NCI-H187 treated with DMSO at 0.1 percent for 48 hours (cell line): ENCODE data around the gene LAPTM5.
"Not testable (repeated sequence)": the region's sequence is repeated elsewhere in the genome, so short reads cannot be mapped to it uniquely, and the experiment has no call there.

Experiments
- DNase-seq: peaks from one replicate; lab custom pipeline; 2025; lab: John Stamatoyannopoulos, UW

LAPTM5 gene

DNA sequence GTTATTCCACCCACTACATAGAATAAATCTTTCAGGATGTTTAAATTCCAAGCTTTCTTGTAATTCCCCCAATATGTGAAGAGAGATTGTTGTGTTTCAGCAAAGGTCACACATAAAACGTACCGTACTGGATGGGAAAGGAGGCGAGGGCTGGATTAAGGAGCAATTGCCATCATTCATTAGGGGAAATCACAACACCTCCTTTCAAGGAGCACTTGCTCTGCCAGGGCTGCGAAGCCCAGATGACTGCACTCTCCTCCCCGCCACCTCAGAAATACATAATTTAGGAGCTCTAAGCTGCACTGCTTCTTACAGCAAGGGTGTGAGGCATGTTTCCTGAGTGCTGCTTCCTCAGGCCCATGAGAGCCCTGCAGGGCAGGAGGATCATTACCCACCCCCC, 63.8 kb downstream of the LAPTM5 start:
- DNase-seq, result no peak

DNA sequence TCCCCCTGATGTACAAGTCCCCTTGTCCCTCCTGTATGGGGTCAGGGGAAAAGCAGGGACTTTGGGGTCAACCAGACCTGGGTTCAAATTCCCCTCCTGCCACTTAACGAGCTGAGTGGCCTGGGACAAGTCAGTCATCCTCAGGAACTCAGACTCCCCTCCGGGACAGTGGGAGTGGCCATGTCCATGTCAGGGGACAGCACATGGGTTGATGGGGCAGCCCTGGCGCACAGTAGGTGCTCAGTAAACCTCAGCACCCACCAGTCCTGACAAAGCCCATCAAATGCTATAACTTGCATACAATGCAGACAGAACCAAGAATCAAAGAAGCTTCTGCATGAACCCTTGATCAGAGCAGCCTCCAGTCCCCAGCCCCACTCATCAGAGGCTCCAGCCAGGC, 64.2 kb downstream of the LAPTM5 start:
- no peak for DNase-seq

GRCh38 chr1:30692948-30693301, 64.6 kb downstream of the LAPTM5 start:
- no peak for DNase-seq

DNA sequence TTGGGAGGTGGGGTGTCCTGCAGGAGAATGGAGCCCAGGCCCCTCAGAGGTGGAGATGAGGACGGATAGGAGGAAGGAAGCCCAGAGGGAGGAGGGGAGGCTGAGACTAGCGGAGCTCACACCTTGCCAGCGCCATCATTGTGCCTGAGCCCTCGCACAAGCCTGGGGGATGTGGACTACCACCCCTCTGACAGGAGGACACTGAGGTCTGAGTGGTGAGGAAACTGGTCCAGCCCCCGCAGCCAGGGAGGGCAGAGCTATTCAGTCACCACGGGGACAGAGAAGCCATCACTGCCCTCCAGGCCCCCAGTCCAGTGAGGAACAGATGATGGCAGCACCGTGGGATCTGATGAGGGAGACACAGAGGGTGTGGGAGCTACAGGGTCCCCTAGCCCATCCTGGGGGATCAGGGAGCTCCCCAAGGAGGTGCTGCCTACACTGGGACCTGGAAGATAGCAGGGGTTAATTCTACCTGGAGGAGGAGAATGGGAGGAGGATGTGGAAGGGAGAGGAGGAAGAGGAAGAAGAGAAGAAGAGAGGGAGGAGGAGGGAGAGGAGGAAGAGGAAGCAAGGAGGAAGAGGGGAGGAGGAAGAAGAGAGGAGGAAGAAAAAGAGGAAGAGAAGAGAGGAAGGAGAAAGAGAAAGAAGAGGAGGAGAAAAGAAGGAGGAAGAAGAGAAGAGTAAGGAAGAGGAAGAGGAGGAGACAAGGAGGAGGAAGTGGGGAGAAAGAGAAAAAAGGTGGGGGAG, 65.2 kb downstream of the LAPTM5 start:
- no peak for DNase-seq

DNA sequence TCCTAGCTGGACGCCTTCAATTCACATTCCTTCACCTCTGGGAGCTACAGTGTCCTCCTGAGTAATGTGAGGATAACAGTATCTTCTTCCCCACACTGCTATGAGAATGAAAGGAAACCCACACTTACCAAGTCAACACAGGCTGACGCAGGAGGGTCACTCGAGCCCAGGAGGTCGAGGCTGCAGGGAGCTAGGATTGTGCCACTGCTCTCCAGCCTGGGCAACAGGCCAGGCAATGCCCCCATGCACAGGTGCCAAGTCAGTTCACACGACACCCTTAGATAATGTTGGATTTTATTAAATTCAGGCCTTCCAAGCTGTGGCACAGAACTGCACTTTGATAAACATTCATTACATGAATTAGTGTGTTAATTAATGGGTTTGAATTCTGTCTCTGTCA, 66.1 kb downstream of the LAPTM5 start:
- DNase-seq, result no peak

DNA sequence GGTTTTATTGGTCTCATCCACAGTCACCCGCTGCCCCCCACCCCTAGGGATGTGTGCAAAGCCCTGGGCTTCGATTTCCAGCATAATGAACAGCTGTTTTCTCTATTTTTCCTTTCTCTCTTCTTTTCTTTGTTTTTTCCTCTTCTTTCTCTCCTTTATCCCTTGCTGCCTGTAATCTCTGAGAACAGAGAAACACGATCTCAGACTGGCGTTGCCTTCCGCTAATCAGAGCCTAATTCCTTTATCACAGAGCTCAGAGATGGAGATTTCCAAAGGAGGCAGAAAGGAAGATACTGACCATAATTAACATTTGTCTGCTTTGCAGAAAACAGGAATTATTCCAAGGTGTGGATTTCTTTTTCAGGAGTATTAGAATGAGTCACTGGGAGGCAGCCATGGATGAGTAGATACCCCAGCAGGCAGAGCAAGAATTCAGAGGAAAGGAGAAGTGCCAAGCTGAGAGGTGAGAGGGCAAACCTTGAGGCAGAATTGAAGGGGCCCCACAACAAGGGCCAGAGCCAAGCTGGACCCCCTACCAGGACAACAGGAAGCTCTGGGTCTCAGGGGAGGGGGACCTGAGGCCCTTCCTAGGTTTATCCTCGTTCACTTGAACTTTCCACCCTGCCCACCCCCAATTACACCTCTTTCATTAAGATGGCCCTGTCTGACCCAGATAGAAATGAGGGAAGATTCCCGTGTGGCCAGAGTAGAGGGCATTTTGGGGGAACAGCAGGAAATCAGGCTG, 67.5 kb downstream of the LAPTM5 start:
- no peak for DNase-seq

GRCh38 chr1:30688920-30689794, 68.4 kb downstream of the LAPTM5 start:
- DNase-seq, result no peak

DNA sequence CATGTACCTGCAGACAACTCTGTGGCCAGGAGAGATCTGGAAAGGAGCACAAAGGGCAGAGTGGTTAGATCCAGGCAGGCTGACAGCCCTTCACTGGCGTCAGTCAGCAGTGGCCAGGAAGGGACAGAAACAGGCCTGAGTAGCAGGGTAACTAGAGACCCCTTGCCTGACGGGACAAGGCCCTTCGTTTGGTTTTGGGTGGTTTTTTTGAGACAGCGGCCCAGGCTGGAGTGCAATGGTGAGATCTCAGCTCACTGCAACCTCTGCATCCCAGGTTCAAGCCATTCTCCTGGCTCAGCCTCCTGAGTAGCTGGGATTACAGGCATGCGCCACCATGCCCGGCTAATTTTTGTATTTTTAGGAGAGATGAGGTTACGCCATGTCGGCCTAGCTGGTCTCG, 69.1 kb downstream of the LAPTM5 start:
- DNase-seq, result not testable (repeated sequence)

- no peak for DNase-seq
These were observed 69.7 kb downstream of the LAPTM5 start for GRCh38 chr1:30687886-30688285.

DNA sequence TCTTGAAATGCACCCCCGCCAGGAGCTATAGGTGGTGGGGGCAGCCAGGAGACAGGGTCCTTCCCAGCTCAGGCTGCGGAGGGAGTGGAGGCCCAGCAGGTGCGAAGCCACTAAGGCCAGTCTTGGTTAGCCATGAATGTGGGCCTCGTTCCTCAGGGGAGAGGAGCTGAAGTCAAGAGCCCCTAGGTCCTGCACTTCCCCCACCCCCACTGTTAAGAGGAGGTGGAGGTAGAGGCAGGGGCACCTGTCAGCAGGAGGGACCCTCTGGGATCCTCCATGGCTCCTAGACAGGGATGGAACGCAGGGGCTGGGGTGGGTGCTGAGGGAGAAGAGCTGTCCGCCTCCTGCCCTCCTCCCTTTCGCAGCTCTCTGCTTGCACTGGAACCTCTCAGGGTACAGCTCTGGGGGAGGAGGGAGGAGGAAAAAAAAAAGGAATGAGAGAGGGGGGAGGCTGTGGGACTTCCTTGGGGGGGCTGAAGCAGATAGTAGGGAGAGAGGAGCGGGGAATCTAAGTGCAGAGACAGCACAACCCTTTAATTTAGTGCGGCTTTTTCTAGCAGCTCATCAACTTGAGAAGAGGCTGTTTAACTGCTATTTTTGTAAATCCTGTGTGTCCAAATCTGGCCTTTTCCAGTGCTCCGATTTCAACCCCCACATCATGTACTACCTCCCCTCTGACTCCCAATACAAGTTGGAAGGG, 71.2 kb downstream of the LAPTM5 start:
- DNase-seq, result no peak

DNA sequence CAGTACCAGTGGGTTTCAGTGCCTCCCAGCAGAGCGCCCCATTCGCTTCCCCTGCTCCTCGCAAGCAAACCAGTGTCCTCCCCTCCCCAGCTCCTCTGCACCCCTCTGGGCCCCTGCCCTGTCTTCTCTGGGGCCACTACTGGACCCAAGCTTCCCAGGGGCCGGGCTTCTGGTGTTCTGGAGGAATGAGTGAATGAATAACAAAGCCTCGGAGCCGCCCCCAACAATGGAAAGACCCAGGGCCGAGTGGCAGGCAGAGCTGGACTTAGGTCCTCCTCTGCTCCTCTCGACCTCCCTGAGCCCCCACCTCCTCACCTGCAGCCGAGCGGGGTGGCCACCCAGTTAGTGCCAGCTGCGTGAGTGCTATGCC, 71.8 kb downstream of the LAPTM5 start:
- DNase-seq, result no peak

DNA sequence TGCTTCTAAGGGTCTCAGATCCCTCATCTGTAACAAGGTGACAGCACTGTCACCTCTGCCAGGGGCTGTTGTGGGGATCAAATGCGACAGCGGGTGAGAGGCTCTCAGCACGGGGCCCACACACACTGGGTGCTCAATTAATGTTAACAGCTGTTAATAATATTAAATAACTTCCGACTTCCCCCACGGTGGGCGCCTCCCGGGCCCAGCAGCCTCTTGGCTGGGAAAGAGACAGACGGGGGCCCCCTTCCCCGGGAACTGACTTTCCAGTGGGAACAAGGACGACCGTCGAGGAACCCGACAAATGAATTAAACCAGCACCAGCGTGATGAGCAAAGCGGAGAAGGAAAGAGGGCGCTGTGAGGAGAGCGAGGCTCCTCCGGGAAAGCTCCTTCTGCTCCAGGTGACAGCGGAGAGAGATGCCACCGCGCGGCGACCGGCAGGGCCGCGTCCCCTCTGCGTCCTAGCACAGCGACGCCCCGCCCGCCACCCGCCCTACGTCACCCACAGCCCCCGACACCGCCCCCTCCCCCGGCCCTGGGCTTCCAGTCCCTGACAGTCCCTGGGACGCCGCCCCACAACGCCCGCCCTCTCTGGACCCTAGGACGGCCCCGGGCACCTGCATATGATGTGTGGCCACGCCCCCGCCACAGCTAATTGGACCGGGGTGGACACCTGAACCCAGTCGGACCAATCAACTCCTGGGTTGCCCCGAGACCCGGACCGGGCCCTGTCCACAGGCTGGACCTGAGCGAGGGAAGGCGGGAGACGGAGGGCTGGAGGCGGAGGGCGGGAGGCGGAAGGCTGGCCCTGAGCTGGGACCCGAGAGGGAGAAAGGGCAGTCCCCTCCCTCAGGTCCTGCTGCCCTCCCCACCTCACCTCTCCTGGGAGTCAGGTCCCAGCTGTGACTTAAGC, 72.4 kb downstream of the LAPTM5 start:
- peak; percentile 11 for DNase-seq

DNA sequence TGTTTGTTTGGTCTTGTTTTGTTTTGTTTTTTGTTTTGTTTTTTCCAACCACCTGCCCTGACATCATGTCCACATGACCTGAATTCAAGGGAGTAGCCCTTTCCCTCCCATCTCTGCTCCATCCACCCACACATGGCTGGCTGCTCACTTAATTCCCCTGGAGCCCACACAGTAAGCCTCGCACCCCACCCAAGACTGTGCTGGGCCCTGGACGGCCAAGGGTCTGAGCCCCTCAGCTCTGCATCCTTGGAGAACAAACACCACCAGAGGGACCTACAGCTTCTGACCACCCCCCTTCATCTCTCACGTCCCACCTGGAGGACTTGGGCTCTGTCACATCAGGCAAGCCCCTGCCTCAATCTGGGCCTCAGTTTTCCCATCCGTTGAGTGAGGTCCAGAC, 73.3 kb downstream of the LAPTM5 start:
- no peak for DNase-seq

DNA sequence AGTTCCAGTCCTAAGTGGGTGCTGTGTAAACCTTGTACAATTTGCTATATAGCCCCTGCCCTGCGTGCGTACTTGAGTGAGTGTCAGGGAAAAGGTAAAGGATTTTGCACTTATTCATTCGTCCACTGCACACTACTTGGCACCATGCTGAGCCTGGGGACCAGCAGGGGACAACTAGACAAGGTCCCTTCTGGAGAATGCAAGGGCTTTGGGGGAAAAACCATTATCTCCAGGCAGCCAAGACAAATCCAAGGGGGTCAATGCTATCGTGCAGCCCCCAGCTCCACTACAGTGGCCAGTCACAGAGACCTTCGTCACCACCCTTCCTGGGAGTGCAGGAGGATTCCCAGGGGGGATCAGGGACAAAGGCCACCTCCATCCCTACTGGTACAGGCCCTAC, 73.9 kb downstream of the LAPTM5 start:
- DNase-seq, result no peak
